RWPE2 (cell line): ENCODE data around the gene PROSER1.

Source experiments
- ATAC-seq: fragments of 200-7000 bp; cut with Tn5 transposase; 3 replicates; pipeline ENCODE4 v1.9.1; 2021; ENCODE audit warnings: low read depth
- DNase-seq: peaks from one replicate; pipeline ENCODE4 v3.0.0-alpha.2; 2020; ENCODE audit warnings: low spot score
- H3K27ac ChIP-seq: fragments of 450-650 bp; 2 replicates; pipeline ENCODE4 v1.5.1; 2017; ENCODE audit warnings: mild to moderate bottlenecking; ENCODE audit not compliant: poor library complexity, severe bottlenecking
- H3K27me3 ChIP-seq: fragments of 250-450 bp; sonication (Bioruptor Pico); 2 replicates; pipeline ENCODE4 v1.5.1; 2021; ENCODE audit warnings: mild to moderate bottlenecking, moderate library complexity; ENCODE audit not compliant: insufficient read depth, poor library complexity, severe bottlenecking
- H3K36me3 ChIP-seq: fragments of 250-450 bp; sonication (Bioruptor Pico); 2 replicates; pipeline ENCODE4 v1.5.1; 2020; ENCODE audit warnings: low read depth, mild to moderate bottlenecking, moderate library complexity
- H3K4me1 ChIP-seq: fragments of 250-450 bp; sonication (Bioruptor Pico); 2 replicates; pipeline ENCODE4 v1.5.1; 2021; ENCODE audit warnings: mild to moderate bottlenecking, moderate library complexity; ENCODE audit not compliant: insufficient read depth, poor library complexity, severe bottlenecking
- H3K4me3 ChIP-seq: fragments of 250-450 bp; sonication (Bioruptor Pico); 2 replicates; pipeline ENCODE4 v1.5.1; 2021; ENCODE audit warnings: mild to moderate bottlenecking, moderate library complexity; ENCODE audit not compliant: severe bottlenecking
- H3K9me3 ChIP-seq: fragments of 250-450 bp; sonication (Bioruptor Pico); 2 replicates; pipeline ENCODE4 v1.5.1; 2021; ENCODE audit warnings: mild to moderate bottlenecking, moderate library complexity; ENCODE audit not compliant: severe bottlenecking
- TF ChIP-seq, protein P1 (sequence below): fragments of 450-650 bp; IDR thresholded peaks from one replicate; pipeline ENCODE4 v1.5.1; 2017; ENCODE audit warnings: mild to moderate bottlenecking, moderate library complexity; ENCODE audit not compliant: poor library complexity, severe bottlenecking

Gene PROSER1

DNA sequence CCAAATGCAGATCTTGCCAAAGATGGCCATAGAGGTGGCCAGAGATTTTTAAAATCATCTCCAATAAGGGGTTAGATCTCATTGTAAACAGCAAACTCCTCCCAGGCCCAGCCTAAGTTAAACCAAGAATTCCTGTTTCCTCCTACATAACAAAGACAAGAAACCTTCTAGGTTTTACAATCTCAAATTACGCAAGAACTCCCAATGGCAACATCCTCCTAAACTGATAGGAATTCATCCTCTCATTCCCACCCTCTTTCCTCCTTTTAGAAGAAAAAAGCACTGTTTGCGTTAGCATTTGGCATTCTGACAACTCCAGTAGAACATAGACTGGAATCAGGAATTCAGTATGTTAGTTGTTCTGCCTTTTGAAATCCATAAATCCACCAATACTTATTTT lies 14.6 kb downstream of the PROSER1 start:
- TF ChIP-seq, protein P1, sequence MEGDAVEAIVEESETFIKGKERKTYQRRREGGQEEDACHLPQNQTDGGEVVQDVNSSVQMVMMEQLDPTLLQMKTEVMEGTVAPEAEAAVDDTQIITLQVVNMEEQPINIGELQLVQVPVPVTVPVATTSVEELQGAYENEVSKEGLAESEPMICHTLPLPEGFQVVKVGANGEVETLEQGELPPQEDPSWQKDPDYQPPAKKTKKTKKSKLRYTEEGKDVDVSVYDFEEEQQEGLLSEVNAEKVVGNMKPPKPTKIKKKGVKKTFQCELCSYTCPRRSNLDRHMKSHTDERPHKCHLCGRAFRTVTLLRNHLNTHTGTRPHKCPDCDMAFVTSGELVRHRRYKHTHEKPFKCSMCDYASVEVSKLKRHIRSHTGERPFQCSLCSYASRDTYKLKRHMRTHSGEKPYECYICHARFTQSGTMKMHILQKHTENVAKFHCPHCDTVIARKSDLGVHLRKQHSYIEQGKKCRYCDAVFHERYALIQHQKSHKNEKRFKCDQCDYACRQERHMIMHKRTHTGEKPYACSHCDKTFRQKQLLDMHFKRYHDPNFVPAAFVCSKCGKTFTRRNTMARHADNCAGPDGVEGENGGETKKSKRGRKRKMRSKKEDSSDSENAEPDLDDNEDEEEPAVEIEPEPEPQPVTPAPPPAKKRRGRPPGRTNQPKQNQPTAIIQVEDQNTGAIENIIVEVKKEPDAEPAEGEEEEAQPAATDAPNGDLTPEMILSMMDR: no peak
- DNase-seq (no peak), ATAC-seq (no peak)
- Histone ChIP-seq H3K27ac (no peak overlapping the region), H3K4me1 (no peaks in the 10 kb centered on the region), H3K4me3 (no peak overlapping the region), H3K9me3 (no peaks in the 10 kb centered on the region), H3K27me3 (no peaks in the 10 kb centered on the region), H3K36me3 (peaks cover 84% of the 10 kb centered on the region)

DNA sequence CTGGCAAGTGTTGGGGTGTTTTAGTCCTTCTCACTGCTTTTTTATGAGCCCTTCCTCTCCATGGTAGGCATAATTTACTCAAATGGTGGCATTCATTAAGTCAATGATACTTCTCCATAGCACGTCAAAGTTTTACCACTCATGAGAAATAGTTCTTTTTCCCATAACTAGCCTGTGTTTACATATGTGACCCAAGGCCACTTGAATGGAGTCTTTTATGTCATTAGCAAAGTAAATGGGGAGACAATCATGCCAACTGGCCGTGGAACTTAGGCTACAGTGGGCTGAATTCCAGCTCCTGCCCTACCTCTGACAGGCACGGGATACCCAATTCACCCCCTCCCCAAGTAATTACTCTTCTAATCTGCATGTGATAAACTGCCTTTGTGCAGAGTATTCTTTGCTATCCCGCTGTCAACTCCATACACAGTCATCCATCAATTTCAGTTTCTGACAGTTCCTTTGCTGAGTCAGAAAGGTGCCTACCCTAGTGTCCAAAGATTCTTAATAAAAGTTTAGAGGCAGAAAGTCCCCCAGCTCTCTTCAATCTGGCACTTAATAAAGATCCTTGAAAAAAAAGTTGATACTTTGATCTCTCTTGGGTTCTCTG lies 16.9 kb downstream of the PROSER1 start:
- H3K36me3 ChIP-seq: peaks cover 78% of the 10 kb centered on the region

DNA sequence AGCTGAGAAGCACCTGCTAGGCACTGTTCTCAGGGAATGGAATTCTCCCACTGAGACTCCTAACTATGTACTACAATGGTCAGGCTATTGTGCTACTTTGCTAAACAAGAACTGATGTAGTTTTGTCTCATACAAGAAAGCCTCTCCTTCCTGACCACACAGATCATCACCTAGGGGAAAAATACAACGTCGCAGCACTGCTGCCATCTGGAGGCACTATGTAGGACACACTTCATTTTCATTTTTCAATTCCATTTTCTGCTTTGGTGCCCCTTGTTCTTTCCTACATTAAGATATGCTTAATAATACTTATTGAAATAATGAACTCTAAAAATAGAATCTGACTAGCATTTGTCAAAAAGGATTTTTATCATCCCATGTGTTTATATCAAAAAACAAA lies 21.1 kb downstream of the PROSER1 start:
- Histone ChIP-seq H3K4me1 (no peaks in the 10 kb centered on the region), H3K36me3 (peaks cover 78% of the 10 kb centered on the region), H3K9me3 (no peaks in the 10 kb centered on the region), H3K27ac (no peak overlapping the region), H3K27me3 (no peaks in the 10 kb centered on the region), H3K4me3 (no peak overlapping the region)
- ATAC-seq (0 out of 3 replicates have a peak, but pooled peaks have one; percentile 27), DNase-seq (no peak)
- TF ChIP-seq, protein P1: peak; percentile 71

More for the DNA sequence above, 16.9 kb downstream of the PROSER1 start:
- ATAC-seq (no peak), DNase-seq (no peak)
- TF ChIP-seq, protein P1: no peak
- Histone ChIP-seq H3K9me3 (no peaks in the 10 kb centered on the region), H3K27ac (no peak overlapping the region), H3K27me3 (no peaks in the 10 kb centered on the region), H3K4me3 (no peak overlapping the region), H3K4me1 (no peaks in the 10 kb centered on the region)

DNA sequence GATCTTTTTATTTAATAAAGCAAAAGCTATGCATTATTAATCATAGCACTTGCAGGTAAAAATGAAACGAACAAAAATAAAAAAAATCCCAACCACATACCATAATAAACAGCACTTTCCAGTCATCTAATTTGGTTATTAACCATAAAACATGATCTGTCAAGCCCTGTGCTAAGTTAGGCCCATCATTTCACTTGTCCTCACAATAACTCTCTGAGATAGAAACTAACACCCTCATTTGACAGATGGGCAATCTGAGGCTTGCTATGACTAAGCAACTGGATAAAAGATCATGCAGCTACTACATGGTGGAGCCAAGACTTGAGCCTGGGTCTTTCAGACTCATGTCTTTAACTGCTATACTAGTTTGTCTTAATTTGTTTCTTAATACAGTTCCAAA lies 21.8 kb downstream of the PROSER1 start:
- H3K4me1 ChIP-seq: no peaks in the 10 kb centered on the region
- H3K4me3 ChIP-seq: no peak overlapping the region
- ATAC-seq (no peak), DNase-seq (no peak)
- no peaks in the 10 kb centered on the region for H3K9me3 ChIP-seq
- H3K27me3 ChIP-seq: no peaks in the 10 kb centered on the region
- no peak overlapping the region for H3K27ac ChIP-seq
- peaks cover 78% of the 10 kb centered on the region for H3K36me3 ChIP-seq
- TF ChIP-seq, protein P1: no peak

DNA sequence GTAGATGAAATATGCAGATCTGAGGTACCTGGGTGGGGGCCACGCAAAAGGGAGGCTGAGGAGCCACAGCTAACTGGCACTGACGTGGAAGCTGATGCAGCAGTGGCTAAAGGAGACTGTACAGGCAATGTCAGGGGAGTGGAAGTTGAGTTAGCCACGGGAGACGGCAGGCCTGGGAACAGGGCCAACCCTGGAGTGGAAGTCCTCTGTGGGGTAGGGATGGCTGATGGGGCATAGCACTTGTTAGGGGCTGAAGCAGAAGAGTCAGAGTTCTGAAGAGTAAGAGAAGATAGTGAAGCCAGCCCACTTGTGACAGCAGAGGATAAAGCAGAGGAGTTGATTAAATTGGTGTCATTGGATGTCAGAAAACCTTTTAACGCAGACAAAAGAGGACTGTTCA lies 24.4 kb downstream of the PROSER1 start:
- ATAC-seq (no peak), DNase-seq (no peak)
- H3K36me3 ChIP-seq: peaks cover 84% of the 10 kb centered on the region

More for the DNA sequence above, 24.4 kb downstream of the PROSER1 start:
- H3K27me3 ChIP-seq: no peaks in the 10 kb centered on the region
- H3K4me3 ChIP-seq: no peak overlapping the region
- TF ChIP-seq, protein P1: no peak
- H3K27ac ChIP-seq: no peak overlapping the region
- H3K4me1 ChIP-seq: no peaks in the 10 kb centered on the region
- no peaks in the 10 kb centered on the region for H3K9me3 ChIP-seq
